Neural crest cell (in vitro differentiated cells): Measurements from ENCODE around the gene FBRSL1. TPM values are rescaled to one million over a fixed set of nuclear protein-coding genes. Genes with fewer than 3 reads are reported as not detected.

Experiments used
- DNase-seq: peaks from one replicate; pipeline ENCODE4 v3.0.0; 2021; ENCODE audit warnings: low read depth, mixed read lengths, low spot score
- H3K27ac Mint-ChIP-seq: one replicate; pipeline ENCODE4 v1.8.0; 2021; ENCODE audit warnings: mild to moderate bottlenecking, mixed read lengths; ENCODE audit not compliant: unreplicated experiment
- H3K27me3 Mint-ChIP-seq: 2 replicates; pipeline ENCODE4 v1.8.0; 2021; ENCODE audit warnings: low read depth, mild to moderate bottlenecking, mixed read lengths
- H3K36me3 Mint-ChIP-seq: 2 replicates; pipeline ENCODE4 v1.8.0; 2021; ENCODE audit warnings: low read depth, mild to moderate bottlenecking, mixed read lengths
- H3K4me1 Mint-ChIP-seq: 2 replicates; pipeline ENCODE4 v1.8.0; 2021; ENCODE audit warnings: mixed read lengths
- H3K4me3 Mint-ChIP-seq: one replicate; pipeline ENCODE4 v1.8.0; 2021; ENCODE audit warnings: mild to moderate bottlenecking, mixed read lengths
- H3K9me3 Mint-ChIP-seq: 2 replicates; pipeline ENCODE4 v1.8.0; 2021; ENCODE audit warnings: mixed read lengths
- total RNA-seq: library from RNA; stranded (reverse); gene quantifications from 2 replicates; pipeline ENCODE4 v1.2.1, GENCODE V29; 2021
- TF ChIP-seq, protein P1 (sequence below): fragments of 200-600 bp; sonication (generic); conservative IDR thresholded peaks from 2 replicates; pipeline ENCODE4 v1.5.0; 2021; ENCODE audit warnings: antibody characterized with exemption, mild to moderate bottlenecking

Gene FBRSL1
- total RNA-seq, 1 donor from 2014 or later, result 118 TPM

DNA sequence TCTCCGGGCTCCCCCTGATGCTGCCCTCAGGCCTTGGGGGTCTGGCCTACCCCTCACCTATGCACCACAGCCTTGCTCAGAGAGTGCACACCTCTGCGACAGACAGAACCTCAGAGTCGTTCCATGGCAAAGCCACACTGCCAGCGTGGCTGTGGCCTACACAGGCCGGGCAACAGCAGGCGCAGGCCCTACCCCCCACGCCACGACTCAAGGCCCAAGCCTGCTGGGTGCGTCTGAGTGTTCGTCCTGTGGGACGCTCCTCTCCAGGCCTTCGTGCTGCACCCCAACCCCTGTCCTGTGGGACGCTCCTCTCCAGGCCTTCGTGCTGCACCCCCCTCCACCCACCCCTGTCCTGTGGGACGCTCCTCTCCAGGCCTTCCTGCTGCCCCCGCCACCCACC, 66.3 kb downstream of the FBRSL1 start:
- peaks cover 8% of the 10 kb centered on the region for H3K4me1 Mint-ChIP-seq
- TF ChIP-seq, protein P1, sequence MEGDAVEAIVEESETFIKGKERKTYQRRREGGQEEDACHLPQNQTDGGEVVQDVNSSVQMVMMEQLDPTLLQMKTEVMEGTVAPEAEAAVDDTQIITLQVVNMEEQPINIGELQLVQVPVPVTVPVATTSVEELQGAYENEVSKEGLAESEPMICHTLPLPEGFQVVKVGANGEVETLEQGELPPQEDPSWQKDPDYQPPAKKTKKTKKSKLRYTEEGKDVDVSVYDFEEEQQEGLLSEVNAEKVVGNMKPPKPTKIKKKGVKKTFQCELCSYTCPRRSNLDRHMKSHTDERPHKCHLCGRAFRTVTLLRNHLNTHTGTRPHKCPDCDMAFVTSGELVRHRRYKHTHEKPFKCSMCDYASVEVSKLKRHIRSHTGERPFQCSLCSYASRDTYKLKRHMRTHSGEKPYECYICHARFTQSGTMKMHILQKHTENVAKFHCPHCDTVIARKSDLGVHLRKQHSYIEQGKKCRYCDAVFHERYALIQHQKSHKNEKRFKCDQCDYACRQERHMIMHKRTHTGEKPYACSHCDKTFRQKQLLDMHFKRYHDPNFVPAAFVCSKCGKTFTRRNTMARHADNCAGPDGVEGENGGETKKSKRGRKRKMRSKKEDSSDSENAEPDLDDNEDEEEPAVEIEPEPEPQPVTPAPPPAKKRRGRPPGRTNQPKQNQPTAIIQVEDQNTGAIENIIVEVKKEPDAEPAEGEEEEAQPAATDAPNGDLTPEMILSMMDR, result no peak
- H3K36me3 Mint-ChIP-seq, result no peaks in the 10 kb centered on the region
- peaks cover 4% of the 10 kb centered on the region for H3K27me3 Mint-ChIP-seq
- no peak for DNase-seq
- H3K4me3 Mint-ChIP-seq, result no peak overlapping the region
- no peaks in the 10 kb centered on the region for H3K9me3 Mint-ChIP-seq
- H3K27ac Mint-ChIP-seq, result no peak overlapping the region

DNA sequence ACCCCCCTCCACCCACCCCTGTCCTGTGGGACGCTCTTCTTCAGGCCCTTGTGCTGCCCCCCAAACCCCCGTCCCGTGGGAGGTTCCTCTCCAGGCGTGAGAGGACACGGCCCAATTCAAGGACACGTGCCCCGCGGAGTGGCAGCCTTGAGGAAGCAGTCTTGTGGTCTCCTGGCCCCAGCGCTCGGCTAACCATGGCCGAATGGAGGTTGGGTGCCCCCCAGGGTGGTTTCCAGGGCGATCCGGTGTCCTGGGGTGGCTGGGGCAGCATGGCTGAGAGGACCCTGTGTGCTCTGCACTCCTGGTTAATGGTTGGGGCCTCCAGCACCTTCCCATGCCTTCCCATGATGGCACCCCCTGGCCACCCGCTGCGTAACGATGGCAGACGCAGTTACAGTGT, 66.8 kb downstream of the FBRSL1 start:
- peak overlapping the region; percentile 64 for H3K4me3 Mint-ChIP-seq
- peaks cover 4% of the 10 kb centered on the region for H3K27me3 Mint-ChIP-seq

DNA sequence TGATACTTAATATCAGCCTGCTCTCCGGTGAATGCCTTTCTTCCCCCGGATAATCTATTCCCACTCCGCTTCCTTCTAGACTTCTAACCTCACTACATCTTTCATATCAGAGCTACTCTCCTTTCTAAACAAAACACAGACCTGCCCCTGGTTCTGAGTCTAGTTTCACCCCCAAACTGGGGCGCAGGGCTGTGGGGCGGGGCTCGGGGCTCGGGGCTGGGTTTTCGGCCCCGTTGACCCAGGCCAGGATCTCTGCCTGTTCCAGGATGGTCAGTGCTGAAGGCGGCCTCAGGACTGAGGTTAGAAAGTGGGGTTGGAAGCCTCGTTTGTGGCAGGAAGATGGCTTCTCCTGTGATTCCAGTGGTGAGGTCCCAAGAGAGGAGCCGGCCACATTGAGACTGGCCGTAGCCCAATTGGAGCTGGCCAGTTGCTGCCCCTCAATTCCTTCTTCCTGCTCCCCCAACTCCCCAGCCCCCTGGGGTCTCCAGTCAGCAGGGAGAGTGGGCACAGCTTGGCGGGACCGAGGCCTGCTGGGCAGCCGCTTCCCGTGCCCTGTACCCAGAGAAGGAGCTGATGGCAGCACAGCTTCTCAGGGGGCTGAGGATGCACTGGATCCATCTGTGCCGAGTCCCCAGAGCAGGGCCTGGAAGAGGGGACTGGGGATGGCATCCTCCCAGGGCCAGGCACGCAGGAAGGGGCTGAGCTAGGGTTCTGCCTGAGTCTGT, 67.5 kb downstream of the FBRSL1 start:
- Mint-ChIP-seq H3K4me1 (peaks cover 8% of the 10 kb centered on the region), H3K9me3 (no peaks in the 10 kb centered on the region), H3K27ac (no peak overlapping the region), H3K4me3 (peak overlapping the region; percentile 64), H3K27me3 (peaks cover 4% of the 10 kb centered on the region), H3K36me3 (no peaks in the 10 kb centered on the region)
- no peak for DNase-seq
- TF ChIP-seq, protein P1, result no peak

More for the DNA sequence above, 66.8 kb downstream of the FBRSL1 start:
- TF ChIP-seq, protein P1, result no peak
- DNase-seq, result no peak
- Mint-ChIP-seq H3K27ac (no peak overlapping the region), H3K9me3 (no peaks in the 10 kb centered on the region), H3K36me3 (no peaks in the 10 kb centered on the region), H3K4me1 (peaks cover 8% of the 10 kb centered on the region)

DNA sequence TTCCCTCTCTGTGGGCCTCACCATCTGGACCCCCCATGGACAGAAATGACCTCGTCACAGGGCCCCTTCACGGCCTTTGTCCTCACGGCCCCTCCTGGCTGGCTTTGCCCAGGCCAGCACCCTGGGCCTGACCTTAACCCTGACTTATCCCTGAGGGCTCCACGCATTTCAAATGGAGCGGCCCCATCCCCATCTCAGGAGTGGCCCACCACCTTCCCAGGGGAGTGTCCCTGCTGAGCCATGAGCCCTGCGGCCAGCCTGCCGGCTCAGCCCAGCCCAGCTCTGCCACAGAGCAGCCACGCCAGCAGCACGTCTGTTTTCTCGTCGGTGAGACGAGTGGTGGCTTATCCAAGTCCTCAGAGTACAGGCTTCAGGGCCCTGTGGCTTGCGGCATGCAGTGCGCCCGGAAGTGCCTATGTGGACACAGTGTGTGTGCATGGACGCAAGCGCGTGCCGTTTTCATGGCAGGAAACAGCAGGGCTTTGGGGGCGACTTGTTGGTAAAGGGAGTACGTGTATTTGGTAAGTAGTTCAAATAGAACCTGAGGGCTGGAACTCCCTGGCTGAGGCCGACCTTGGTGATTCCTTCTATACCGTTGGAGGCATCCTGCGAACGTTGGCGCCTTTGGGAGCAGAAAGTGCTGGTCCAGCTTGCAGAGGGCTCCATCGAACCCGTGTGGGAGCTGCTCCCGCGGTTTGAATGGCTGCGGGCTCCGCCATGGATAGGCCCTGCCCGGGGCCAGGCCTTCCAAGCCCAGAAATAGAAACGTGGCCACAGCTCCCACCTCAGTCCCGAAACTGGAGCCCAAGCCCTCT, 68.3 kb downstream of the FBRSL1 start:
- peaks cover 8% of the 10 kb centered on the region for H3K4me1 Mint-ChIP-seq
- no peaks in the 10 kb centered on the region for H3K36me3 Mint-ChIP-seq
- DNase-seq, result no peak
- no peaks in the 10 kb centered on the region for H3K9me3 Mint-ChIP-seq
- peak overlapping the region; percentile 79 for H3K4me3 Mint-ChIP-seq
- TF ChIP-seq, protein P1, result no peak
- peaks cover 4% of the 10 kb centered on the region for H3K27me3 Mint-ChIP-seq
- H3K27ac Mint-ChIP-seq, result no peak overlapping the region

DNA sequence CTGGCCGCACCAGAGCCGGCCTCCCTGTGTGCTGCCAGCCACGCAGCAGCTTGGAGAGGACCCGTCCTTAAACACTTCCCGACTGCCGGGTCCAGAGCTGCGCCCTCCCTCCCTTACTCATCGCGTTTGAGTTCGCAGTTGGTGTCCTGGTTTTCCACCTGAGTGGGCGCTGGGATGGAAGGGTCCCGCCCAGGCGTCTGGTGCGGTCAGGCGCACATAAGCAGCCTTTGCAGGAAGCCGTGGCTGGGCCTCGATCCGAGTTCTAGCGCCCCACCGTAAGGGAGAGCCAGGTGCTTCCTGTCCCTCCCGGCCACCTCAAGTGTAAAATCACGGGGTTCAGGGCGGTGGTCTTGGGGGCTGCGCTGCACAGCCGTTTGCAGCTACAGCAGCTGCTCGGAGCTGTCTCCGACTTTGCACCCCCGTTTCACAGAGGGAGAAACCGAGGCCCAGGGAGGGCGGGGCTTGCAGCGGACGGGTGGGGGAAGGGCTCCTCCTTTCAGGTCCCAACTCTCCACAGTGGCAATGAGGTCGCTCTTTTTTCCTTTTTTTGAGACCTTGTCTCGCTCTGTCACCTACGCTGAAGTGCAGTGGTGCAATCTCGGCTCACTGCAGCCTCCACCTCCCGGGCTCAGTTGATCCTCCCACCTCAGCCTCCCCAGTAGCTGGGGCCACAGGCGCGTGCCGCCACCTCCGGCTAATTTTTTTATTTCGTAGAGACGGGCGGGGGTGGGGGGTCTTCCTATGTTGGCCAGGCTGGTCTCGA, 69.1 kb downstream of the FBRSL1 start:
- Mint-ChIP-seq H3K27me3 (peaks cover 4% of the 10 kb centered on the region), H3K9me3 (no peaks in the 10 kb centered on the region), H3K27ac (no peak overlapping the region), H3K36me3 (no peaks in the 10 kb centered on the region), H3K4me3 (peak overlapping the region; percentile 79), H3K4me1 (peaks cover 12% of the 10 kb centered on the region)
- DNase-seq, result no peak
- TF ChIP-seq, protein P1, result no peak
